HFFc6 (cell line): ENCODE data around the gene PEA15. TPM values are rescaled to one million over a fixed set of nuclear protein-coding genes. Genes with fewer than 3 reads are reported as not detected.

Source experiments
- DNase-seq: peaks from one replicate; pipeline ENCODE4 v3.0.0-alpha.2; 2018
- H3K27ac Mint-ChIP-seq: 2 replicates; pipeline ENCODE4 v1.8.0; 2020; ENCODE audit warnings: mild to moderate bottlenecking, mixed read lengths
- H3K27me3 Mint-ChIP-seq: 2 replicates; pipeline ENCODE4 v1.8.0; 2021; ENCODE audit warnings: mild to moderate bottlenecking, moderate library complexity, mixed read lengths; ENCODE audit not compliant: insufficient read depth
- H3K36me3 Mint-ChIP-seq: 2 replicates; pipeline ENCODE4 v1.8.0; 2021; ENCODE audit warnings: low read depth, mixed read lengths
- H3K4me1 Mint-ChIP-seq: 2 replicates; pipeline ENCODE4 v1.8.0; 2020; ENCODE audit warnings: low read depth, mixed read lengths
- H3K4me3 Mint-ChIP-seq: 2 replicates; pipeline ENCODE4 v1.8.0; 2020; ENCODE audit warnings: mild to moderate bottlenecking, moderate library complexity, mixed read lengths
- H3K9me3 Mint-ChIP-seq: 2 replicates; pipeline ENCODE4 v1.8.0; 2020; ENCODE audit warnings: mild to moderate bottlenecking, mixed read lengths
- total RNA-seq, 6 experiments: library from RNA; stranded (reverse); fragmentation: NEBNext Ultra II Directional; extraction: Animal tissue kit (Norgen Biotek cat#: 25700); gene quantifications; 2 replicates in 1 of 6; 3 replicates in 5 of 6; pipeline ENCODE4 v1.2.3, GENCODE V29; 2021
- TF ChIP-seq, protein P1 (sequence below): fragments of 200-600 bp; sonication (generic); IDR thresholded peaks from 2 replicates; pipeline ENCODE4 v1.5.0; 2021; ENCODE audit warnings: antibody characterized with exemption, mild to moderate bottlenecking

Gene PEA15
- total RNA-seq, 6 experiments from 2014 or later = 448 to 538 (median 470) TPM

DNA sequence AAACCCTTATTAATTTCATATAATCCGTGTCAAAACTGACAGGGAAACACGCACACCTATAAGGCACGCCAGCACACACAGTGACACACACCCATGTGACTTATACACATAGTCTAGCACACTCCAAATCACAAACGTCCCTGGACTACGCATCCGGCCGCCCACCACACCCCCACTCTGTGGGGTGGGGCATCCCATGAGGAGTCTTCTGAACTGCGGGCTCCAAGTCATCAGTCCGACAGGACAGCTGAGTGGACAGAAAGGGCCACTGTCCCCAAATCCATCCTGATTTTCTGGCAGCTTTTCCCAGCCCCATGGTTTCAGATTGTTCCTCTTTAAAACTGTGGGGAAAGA, 829 bp downstream of the PEA15 start:
- H3K36me3 Mint-ChIP-seq = peaks cover 33% of the 10 kb centered on the region
- H3K27ac Mint-ChIP-seq = peak overlapping the region; percentile 90
- H3K4me3 Mint-ChIP-seq = peak overlapping the region; percentile 85
- no peaks in the 10 kb centered on the region for H3K9me3 Mint-ChIP-seq
- TF ChIP-seq, protein P1, sequence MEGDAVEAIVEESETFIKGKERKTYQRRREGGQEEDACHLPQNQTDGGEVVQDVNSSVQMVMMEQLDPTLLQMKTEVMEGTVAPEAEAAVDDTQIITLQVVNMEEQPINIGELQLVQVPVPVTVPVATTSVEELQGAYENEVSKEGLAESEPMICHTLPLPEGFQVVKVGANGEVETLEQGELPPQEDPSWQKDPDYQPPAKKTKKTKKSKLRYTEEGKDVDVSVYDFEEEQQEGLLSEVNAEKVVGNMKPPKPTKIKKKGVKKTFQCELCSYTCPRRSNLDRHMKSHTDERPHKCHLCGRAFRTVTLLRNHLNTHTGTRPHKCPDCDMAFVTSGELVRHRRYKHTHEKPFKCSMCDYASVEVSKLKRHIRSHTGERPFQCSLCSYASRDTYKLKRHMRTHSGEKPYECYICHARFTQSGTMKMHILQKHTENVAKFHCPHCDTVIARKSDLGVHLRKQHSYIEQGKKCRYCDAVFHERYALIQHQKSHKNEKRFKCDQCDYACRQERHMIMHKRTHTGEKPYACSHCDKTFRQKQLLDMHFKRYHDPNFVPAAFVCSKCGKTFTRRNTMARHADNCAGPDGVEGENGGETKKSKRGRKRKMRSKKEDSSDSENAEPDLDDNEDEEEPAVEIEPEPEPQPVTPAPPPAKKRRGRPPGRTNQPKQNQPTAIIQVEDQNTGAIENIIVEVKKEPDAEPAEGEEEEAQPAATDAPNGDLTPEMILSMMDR = no peak
- peaks cover 6% of the 10 kb centered on the region for H3K27me3 Mint-ChIP-seq
- H3K4me1 Mint-ChIP-seq = peaks cover 59% of the 10 kb centered on the region
- peak; percentile 70 for DNase-seq

DNA sequence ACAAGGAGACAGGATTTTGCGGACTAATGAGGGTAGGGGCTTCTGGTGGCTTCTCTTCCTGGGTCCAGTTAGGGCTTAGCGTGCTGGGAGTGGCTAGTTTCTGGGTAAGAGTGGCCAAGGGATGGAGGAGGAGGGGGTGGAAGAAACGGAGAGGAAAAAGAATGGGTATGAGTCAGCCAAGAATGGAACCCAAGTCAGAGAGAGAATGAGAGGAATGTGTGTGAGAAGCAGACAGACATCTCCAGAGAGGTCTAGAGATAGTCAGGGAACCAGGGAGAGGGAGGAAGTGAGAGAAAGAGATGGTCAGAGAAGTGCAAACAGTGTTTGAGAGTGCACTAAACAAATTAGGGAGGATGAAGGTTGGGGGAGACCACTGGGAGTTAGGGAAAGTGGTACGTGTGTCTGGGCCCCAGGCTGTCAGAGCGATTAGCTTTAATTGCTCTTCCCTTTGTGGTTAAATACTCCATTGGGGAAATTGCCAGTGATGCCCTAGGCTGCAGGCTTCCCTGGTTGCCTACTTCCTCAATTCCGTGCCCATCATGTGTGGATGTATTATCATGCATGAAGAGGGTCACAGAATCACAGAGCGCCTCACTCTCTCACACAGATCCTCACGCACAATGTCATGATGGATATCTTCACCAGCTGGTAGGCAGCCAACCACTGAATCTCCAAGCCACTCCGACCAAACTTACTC, 1.4 kb downstream of the PEA15 start:
- Mint-ChIP-seq H3K4me3 (peak overlapping the region; percentile 85), H3K4me1 (peaks cover 64% of the 10 kb centered on the region), H3K36me3 (peaks cover 36% of the 10 kb centered on the region)

DNA sequence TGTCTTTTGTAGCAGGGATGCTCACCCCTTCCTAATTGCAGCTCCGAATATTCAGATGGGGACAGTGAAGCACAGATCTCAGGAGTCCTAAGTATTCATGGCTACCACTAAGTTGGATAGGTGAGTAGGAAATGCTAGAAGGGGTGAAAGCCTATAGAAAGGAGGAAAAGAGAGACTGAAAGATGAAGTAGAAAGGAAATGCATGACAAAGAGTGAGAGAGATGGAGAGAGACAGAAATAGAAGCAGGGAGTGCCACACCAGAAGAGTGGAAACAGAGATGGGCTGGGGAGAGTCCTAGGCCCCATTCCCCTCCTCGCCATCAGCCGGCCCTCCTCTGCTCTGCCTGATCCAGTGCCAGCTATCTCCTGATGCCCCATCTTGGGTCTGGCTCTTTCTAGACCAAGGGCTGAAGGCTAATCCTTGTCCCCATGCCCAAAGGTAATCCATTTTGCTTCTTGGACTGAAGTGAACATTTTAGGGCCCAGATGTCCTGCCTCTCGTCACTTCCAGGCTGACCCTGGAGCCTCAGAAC, 2.0 kb downstream of the PEA15 start:
- peak overlapping the region; percentile 85 for H3K4me3 Mint-ChIP-seq
- no peak for DNase-seq
- peaks cover 43% of the 10 kb centered on the region for H3K36me3 Mint-ChIP-seq
- peaks cover 10% of the 10 kb centered on the region for H3K27me3 Mint-ChIP-seq
- peaks cover 66% of the 10 kb centered on the region for H3K4me1 Mint-ChIP-seq
- H3K9me3 Mint-ChIP-seq = no peaks in the 10 kb centered on the region
- peak overlapping the region; percentile 90 for H3K27ac Mint-ChIP-seq
- TF ChIP-seq, protein P1 = no peak

More for the DNA sequence above, 1.4 kb downstream of the PEA15 start:
- H3K9me3 Mint-ChIP-seq = no peaks in the 10 kb centered on the region
- DNase-seq = peak; percentile 88
- TF ChIP-seq, protein P1 = no peak
- H3K27ac Mint-ChIP-seq = peak overlapping the region; percentile 90
- peaks cover 10% of the 10 kb centered on the region for H3K27me3 Mint-ChIP-seq

DNA sequence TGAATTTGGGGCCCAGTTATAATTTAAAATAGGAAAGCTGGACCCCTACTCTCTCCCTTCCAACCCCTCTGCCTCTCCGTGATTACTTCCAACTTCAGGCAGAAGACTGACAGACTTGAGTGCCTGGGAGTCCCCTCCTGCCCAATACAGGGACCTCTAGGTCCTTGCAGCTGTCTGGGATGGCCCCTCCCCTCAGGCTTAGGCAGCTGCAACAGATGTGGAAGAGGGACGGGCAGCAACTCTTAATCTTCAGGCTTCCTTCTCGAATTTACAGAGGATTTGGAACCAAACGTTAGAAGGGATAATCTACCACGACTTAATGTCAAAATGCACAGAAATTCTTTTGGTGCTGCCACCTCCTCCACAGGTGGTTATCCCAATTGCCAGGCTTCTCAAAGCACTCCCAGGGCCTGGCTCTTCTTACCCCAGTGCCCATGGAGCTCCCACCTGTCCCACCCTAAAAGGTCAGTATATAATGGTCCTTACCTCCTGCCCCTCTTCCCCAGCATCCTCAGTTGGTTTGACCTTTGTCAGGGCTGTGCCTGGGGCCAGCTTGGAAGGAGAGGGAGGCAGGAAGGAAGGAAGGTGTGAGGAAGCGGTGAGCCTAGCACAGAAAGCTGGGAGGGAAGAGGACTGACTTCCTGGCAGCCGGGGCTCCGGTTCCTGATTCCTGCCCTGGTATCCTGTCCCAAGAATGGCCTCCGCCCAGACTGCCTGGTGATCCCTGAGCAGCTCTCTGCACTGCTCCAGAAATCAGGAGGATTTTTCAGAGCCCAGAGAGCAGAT, 2.8 kb downstream of the PEA15 start:
- Mint-ChIP-seq H3K4me3 (peak overlapping the region; percentile 85), H3K27me3 (peaks cover 13% of the 10 kb centered on the region), H3K27ac (peak overlapping the region; percentile 90), H3K36me3 (peaks cover 49% of the 10 kb centered on the region), H3K4me1 (peaks cover 69% of the 10 kb centered on the region), H3K9me3 (no peaks in the 10 kb centered on the region)
- DNase-seq = no peak
- TF ChIP-seq, protein P1 = no peak

DNA sequence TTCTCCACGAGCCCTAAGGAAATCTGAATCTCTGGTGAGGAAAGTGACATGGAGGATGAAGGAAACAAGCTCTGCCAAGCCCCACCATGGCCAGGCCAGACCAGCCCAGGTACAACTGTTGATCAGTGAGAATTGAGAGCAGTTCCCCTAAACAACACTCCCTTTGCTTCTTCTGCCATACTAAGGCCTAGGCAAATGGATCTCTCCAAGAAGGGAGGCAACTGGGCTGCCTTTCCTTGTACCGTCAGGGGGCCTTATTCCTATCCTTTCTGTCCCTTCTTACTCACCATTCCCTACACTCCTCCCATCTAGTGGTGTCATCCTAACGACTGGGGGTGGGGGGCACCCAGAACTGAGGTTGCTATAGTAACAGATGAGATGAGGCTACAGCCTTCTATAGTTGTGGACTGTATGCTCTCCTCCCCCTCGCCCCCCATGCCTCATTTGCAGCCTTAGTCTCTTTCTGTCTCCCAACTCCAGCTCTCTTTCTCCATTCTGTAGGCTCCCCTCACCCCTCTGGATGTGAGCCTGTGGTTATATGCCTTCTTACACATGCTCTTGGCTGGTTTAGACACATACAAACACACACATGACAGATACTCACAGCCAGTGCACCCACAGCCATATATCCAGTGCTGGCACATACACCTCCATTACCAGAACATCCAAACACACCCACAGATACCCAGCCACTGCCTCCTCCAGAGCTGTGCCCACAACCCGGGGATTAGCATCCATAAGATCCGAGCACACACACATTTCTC, 3.6 kb downstream of the PEA15 start:
- Mint-ChIP-seq H3K27me3 (peaks cover 14% of the 10 kb centered on the region), H3K9me3 (no peaks in the 10 kb centered on the region), H3K4me3 (peak overlapping the region; percentile 85), H3K4me1 (peaks cover 72% of the 10 kb centered on the region), H3K27ac (peak overlapping the region; percentile 90), H3K36me3 (peaks cover 53% of the 10 kb centered on the region)
- DNase-seq = no peak
- TF ChIP-seq, protein P1 = no peak
